ENCODE results near the gene NFYC.
A peak's percentile ranks its signal among the peaks of the same experiment; 100 is the strongest.

The NFYC gene

GRCh38 chr1:40689737-40690136 lies 1.8 kb upstream of the NFYC start:
- no peak overlapping the region for H3K27ac ChIP-seq
- no peak for TF ChIP-seq CTCF (conservative IDR thresholded peaks at IDR 0.05)

GRCh38 chr1:40690771-40691537 lies 550 bp upstream of the NFYC start:
- peak overlapping the region; percentile 99 for H3K27ac ChIP-seq
- TF ChIP-seq CTCF (conservative IDR thresholded peaks at IDR 0.05), result no peak

GRCh38 chr1:40692429-40692895 lies 958 bp downstream of the NFYC start:
- no peak for TF ChIP-seq CTCF (conservative IDR thresholded peaks at IDR 0.05)
- H3K27ac ChIP-seq, result peak overlapping the region; percentile 99

- TF ChIP-seq CTCF (conservative IDR thresholded peaks at IDR 0.05), result no peak
Observed at GRCh38 chr1:40693425-40693824, 1.9 kb downstream of the NFYC start.

GRCh38 chr1:40694353-40694874 lies 2.9 kb downstream of the NFYC start:
- TF ChIP-seq CTCF (conservative IDR thresholded peaks at IDR 0.05), result no peak
- H3K27ac ChIP-seq, result peak overlapping the region; percentile 99

More at GRCh38 chr1:40693425-40693824, 1.9 kb downstream of the NFYC start:
- peak overlapping the region; percentile 99 for H3K27ac ChIP-seq

GRCh38 chr1:40696294-40696693 lies 4.8 kb downstream of the NFYC start:
- H3K27ac ChIP-seq, result peak overlapping the region; percentile 19; the same call in 1 of the 2 replicates
- no peak for TF ChIP-seq CTCF (conservative IDR thresholded peaks at IDR 0.05)

GRCh38 chr1:40697436-40697835 lies 5.9 kb downstream of the NFYC start:
- no peak overlapping the region for H3K27ac ChIP-seq
- no peak for TF ChIP-seq CTCF (conservative IDR thresholded peaks at IDR 0.05)
